Hypothalamus (tissue), 51 donors: ENCODE data around the gene SFXN4.
A peak's percentile ranks its signal among the peaks of the same experiment; 100 is the strongest.
"Not testable (repeated sequence)": the region's sequence is repeated elsewhere in the genome, so short reads cannot be mapped to it uniquely, and the experiment has no call there.

Experiments used
- DNase-seq, 51 donors: peaks; one replicate each; lab custom pipeline; 2025; lab: John Stamatoyannopoulos, UW

SFXN4 gene

GRCh38 chr10:119113751-119114732 is 51.5 kb downstream of the SFXN4 start:
- DNase-seq = no peak

DNA sequence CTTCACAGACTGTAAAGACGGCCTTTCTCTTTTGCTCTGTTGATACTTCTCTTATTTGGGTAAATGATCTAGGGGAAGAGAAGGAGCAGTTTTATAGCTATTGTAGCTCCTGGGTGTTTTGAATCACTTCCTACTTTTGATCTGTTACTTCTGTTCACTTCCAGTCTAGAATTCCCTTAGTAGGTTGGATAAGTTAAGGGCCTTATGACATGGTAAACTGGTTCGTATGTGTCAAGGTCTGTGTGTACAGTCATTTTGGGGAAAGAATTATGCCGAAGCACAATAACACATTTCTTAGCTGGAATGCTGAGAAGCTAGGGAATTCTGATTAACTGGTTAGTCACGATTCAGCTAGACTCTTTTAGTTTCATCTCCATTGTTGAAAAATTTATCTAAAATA is 53.5 kb downstream of the SFXN4 start:
- DNase-seq = no peak

DNA sequence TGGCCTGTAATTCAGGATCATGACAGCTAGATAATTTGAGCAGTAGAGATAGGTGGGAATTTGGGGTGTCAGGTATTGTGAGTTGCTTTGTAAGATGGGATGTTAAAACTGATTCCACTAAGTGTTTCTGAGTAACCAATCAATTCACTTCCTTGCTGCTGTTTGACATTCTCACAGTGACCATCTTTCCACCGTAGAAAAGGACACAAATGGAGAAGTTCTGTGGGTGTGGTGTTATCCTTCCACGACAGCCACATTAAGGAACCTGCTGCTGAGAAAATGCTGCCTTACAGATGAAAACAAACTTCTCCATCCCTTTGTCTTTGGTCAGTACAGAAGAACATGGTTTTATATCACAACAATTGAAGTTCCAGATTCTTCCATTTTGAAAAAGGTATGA is 57.7 kb downstream of the SFXN4 start:
- not testable (repeated sequence) for DNase-seq

- DNase-seq = not testable (repeated sequence)
Measured at GRCh38 chr10:119107106-119107505, 58.4 kb downstream of the SFXN4 start.

DNA sequence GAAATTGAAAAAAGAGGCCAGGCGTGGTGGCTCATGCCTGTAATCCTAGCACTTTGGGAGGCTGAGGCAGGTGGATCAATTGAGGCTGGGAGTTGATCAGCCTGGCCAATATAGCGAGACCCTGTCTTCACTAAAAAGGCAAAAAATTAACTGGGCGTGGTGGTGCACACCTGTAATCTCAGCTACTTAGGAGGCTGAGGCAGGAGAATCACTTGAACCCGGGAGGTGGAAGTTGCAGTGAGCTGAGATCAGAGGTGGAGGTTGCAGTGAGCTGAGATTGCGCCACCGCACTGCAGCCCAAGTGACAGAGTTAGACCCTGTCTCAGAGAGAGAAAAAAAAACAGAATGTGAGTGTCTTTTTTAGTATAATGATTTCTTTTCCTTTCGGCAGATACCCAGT is 59.6 kb downstream of the SFXN4 start:
- DNase-seq = not testable (repeated sequence)

DNA sequence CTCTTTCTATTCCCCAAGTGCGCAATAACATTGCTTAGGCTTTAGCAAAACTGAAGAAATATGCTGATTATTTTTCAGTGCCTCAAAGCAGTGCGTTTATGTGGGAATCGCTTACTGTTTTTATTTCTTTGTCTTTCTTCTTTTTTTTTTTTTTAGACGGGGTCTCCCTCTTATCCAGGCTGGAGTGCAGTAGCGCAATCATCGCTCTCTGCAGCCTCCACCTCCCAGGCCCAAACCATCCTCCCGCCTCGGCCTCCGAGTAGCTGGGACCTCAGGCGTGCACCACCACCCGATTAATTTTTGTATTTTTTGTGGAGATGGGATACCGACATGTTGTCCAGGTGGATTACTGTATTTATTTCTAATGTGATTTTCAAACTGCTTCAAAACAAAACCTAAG is 60.4 kb downstream of the SFXN4 start:
- DNase-seq = no peak

DNA sequence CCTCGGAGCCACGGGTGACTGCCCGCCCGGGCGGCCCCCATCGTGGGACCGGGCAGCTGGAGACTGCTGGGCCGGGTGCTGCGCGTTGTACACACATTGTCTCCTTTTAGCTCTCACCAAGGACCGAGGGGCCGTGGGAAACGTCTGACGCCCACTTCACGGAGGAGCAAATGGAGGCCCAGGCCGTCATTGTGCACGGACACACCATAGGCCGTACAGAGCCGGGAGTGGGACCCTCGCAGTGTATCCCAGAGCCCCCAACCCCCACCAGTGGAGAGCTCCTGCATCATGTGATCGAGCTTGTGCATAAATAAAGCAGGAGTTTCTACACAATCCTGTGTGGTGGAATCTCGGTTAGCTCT is 60.9 kb downstream of the SFXN4 start:
- DNase-seq = peak in 22 of 51 donors; percentile 2 to 54 (median 28)

DNA sequence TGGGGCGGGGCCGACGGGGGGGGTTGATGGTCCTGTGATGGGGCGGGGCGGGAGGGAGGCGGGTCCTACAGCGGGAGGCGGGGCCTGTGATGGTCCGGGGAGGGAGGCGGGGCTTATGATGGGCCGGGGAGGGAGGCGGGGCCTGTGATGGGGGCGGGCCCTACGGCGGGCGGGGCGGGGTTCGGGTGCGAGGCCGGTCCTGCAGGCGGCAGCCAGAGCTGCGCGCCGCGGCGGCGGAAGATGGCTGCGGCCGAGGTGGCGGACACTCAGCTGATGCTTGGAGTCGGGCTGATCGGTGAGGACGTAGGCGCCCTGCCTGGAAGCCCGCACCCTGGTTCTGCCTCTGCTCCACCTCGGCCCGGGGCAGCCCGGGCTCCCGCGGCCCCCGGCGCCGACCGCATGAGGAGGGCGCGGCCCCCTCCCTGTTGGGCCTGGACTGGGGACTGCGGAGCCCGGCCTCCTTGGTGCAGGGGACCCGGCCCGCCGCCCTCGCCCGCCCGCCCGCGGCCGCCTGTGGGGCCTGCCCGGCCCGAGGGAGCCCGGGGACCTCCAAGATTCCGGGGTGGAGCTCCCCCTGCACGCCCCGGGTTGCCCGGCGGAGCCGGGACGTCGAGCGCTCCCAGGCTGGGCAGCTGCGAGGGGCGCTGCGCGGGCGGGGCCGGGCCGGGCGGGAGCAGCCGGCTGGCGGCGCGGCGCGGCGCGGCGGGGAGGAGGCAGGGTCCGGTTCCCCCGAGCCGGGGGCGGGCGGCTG is 61.4 kb downstream of the SFXN4 start, which contains the start of gene DENND10:
TSS of gene DENND10 (plus strand) at position 211 of the 751 bp plus-strand sequence. CDS start at position 241, 30 bp downstream.
- DNase-seq = peak; percentile 19 to 94 (median 81)

- DNase-seq = no peak
Measured at GRCh38 chr10:119103241-119103902, 62.1 kb downstream of the SFXN4 start.

DNA sequence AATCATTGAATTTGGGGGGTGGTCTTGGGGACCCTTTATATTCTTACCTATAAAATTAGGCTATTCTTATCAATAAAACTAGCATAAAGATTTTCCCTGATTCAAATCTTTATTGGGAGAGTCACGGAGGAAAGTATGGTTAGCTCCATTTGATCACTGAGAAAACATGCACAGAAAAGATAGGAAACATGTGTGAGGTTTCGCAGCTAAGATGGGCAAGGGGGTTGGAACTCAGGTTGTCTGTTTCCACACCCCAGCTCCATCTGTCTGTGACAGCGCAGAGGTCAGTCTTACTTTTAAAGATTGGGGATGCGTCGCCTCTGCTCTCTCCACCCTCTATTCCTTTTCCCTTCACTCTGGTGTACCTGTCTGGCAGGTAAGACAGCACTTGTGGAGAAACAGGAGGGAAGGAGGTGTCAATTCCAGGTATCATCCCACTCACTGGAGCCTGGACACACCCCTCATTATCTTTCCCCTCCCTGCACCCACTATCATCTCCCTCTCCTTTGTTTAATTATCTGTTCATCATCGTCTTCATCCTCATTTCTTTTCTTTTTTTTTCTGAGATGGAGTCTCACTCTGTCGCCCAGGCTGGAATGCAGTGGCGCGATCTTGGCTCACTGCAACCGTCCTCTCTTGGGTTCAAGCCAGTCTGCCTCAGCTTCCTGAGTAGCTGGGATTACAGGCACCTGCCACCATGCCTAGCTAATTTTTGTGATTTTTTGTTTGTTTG is 64.0 kb downstream of the SFXN4 start:
- no peak for DNase-seq

- DNase-seq = no peak
Measured at GRCh38 chr10:119100434-119101238, 64.9 kb downstream of the SFXN4 start.

- no peak for DNase-seq
Measured at GRCh38 chr10:119098576-119098975, 66.9 kb downstream of the SFXN4 start.

GRCh38 chr10:119096641-119097415 is 68.7 kb downstream of the SFXN4 start:
- DNase-seq = not testable (repeated sequence)

DNA sequence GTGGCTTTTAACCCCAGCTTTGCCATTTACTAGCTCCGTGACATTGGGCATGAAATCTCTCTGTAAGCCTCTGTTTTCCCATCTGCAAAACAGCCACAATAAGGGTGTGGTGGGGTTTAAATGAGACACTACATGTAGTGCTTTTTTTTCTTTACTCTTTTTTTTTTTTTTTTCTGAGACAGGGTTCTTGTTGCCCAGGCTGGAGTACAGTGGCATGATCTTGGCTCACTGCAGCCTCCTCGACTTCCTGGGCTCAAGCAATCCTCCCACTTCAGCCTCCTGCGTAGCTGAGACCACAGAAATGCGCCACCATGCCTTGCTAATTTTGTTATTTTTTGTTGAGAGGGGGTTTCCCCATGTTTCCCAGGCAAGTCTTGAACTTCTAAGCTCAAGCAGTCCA is 69.9 kb downstream of the SFXN4 start:
- DNase-seq = no peak

GRCh38 chr10:119090968-119091367 is 74.5 kb downstream of the SFXN4 start:
- no peak for DNase-seq
